ENCODE data around the gene PKD1. TPM values are rescaled to one million over a fixed set of nuclear protein-coding genes. Genes with fewer than 3 reads are reported as not detected.

PKD1 gene
- total and polyA plus RNA-seq, 3 donors from 2014 or later, result 83.4 to 337 (median 323) TPM

DNA sequence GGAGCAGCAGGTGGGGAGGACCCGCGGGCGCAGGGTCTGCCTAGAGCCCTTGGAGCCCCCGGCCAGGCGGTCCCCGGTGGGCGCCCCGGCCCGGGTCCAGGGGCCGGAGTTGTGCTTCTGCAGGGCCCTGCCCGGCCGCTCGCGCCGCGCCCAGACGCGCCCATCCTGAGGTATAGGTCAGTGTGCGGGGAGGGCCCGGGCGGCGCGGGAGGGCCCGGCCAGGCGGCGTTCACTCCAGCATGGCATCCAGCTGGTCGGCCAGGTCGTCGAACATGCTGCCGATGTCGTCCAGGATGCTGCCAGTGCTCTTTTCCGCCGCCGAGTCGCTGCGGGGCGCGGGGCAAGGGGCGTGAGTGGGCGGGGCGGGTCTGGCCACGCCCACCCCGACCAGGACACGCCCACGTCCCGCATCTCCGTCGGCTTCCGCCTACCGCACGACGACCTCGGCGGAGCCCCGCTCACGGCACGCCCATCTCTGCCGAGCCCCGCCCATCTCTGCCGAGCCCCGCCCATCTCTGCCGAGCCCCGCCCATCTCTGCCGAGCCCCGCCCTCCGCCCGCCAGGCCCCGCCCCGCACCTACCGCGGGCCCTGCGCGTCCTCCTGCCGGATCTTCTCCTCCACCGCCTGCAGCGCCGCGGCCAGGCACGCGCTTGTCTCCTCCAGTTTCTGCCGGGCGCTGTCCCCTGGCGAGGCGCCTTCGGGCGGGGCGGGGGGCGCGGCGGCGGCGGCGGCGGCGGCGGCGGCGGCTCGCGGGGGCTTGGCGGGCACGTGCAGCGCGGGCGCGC is 42.8 kb upstream of the PKD1 start:
- Histone ChIP-seq H3K27me3 (no peaks in the 10 kb centered on the region), H3K4me3 (peak overlapping the region; percentile 24 to 38), H3K27ac (no peak overlapping the region), H3K9me3 (no peaks in the 10 kb centered on the region), H3K4me1 (no peaks in the 10 kb centered on the region), H3K36me3 (ENCODE audit: low read depth, missing control alignments) (no peaks in the 10 kb centered on the region)
- TF ChIP-seq POLR2A (IDR thresholded peaks at IDR 0.05) (no peak), CTCF (IDR thresholded peaks at IDR 0.05) (no peak)
- DNase-seq, result peak; percentile 71
- intact Hi-C loops (cut with DNase I; ENCODE audit: low total_unique reads), result no loop called here
- 9 to 33% methylated on average over 7 to 101 of the region's 106 CpGs for WGBS, 2 donors

DNA sequence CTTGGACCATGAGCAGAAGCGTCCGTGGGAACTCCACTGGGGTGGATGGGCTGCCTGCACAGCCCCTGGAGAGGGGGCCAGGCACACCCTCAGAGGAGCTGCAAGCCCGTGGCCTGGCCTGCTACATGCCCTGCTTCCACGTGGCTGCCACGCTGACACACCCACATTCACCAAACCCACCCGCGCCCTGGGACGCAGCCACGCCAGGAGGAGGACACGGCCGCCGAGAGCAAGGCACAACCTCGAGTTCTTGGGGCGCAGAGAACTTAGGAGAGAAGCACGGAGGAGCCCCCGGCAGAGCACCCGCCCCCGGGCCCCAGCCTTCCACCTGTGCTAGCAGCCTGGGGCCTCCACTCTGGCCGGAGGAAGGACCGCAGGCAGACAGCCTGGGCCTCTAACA is 41.9 kb upstream of the PKD1 start:
- no peaks in the 10 kb centered on the region for H3K9me3 ChIP-seq
- intact Hi-C loops (cut with DNase I; ENCODE audit: low total_unique reads), result no loop called here
- WGBS, 2 donors, result 80 to 88% methylated on average over 11 to 20 of the region's 20 CpGs
- H3K4me1 ChIP-seq, result no peaks in the 10 kb centered on the region
- TF ChIP-seq CTCF (IDR thresholded peaks at IDR 0.05) (no peak), POLR2A (IDR thresholded peaks at IDR 0.05) (no peak)
- no peak overlapping the region for H3K4me3 ChIP-seq
- H3K36me3 ChIP-seq (ENCODE audit: low read depth, missing control alignments), result no peaks in the 10 kb centered on the region
- H3K27me3 ChIP-seq, result no peaks in the 10 kb centered on the region
- no peak overlapping the region for H3K27ac ChIP-seq
- no peak for DNase-seq

DNA sequence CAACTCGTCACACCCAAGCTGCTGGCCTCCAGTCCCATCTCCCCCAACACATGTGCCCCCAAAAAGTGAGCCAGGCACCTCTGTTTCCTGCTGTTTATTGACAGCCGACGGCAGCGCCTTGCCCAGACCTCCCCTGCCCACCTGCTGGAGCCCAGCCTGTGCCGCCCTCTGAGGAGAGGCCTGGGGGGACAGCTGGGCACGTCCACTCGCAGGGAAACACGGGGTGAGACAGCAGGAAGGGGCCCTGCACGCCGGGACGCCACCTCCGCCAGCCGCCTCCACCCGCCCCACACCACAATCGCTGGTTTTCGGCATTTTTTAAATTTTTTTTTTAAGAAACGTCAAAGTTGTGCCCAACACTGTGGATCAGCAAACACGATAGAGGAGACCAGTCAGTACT is 41.4 kb upstream of the PKD1 start:
- intact Hi-C loops (cut with DNase I; ENCODE audit: low total_unique reads), result no loop called here
- Histone ChIP-seq H3K4me1 (no peaks in the 10 kb centered on the region), H3K9me3 (no peaks in the 10 kb centered on the region), H3K27me3 (no peaks in the 10 kb centered on the region), H3K4me3 (no peak overlapping the region), H3K36me3 (ENCODE audit: low read depth, missing control alignments) (no peaks in the 10 kb centered on the region), H3K27ac (no peak overlapping the region)
- no peak for TF ChIP-seq CTCF (IDR thresholded peaks at IDR 0.05)
- TF ChIP-seq POLR2A (IDR thresholded peaks at IDR 0.05), result no peak
- 90 to 93% methylated on average over 18 of the region's 18 CpGs for WGBS, 2 donors
- no peak for DNase-seq

DNA sequence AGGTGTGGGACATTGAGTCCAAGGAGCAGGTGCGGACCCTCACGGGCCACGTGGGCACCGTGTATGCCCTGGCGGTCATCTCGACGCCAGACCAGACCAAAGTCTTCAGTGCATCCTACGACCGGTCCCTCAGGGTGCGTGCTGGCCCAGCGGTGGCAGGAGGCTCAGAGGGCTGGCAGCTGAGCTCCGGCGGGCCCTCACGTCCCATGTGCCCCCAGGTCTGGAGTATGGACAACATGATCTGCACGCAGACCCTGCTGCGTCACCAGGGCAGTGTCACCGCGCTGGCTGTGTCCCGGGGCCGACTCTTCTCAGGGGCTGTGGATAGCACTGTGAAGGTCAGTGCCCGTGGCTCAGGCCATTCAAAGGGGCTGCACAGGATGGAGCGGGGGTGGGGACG is 40.3 kb upstream of the PKD1 start:
- H3K36me3 ChIP-seq (ENCODE audit: low read depth, missing control alignments), result no peaks in the 10 kb centered on the region
- intact Hi-C loops (cut with DNase I; ENCODE audit: low total_unique reads), result no loop called here
- WGBS, 2 donors, result 87 to 92% methylated on average over 6 to 23 of the region's 23 CpGs
- no peak for DNase-seq
- no peaks in the 10 kb centered on the region for H3K4me1 ChIP-seq
- no peak overlapping the region for H3K27ac ChIP-seq
- TF ChIP-seq POLR2A (IDR thresholded peaks at IDR 0.05), result no peak
- TF ChIP-seq CTCF (IDR thresholded peaks at IDR 0.05), result no peak
- no peak overlapping the region for H3K4me3 ChIP-seq
- no peaks in the 10 kb centered on the region for H3K27me3 ChIP-seq
- H3K9me3 ChIP-seq, result no peaks in the 10 kb centered on the region

DNA sequence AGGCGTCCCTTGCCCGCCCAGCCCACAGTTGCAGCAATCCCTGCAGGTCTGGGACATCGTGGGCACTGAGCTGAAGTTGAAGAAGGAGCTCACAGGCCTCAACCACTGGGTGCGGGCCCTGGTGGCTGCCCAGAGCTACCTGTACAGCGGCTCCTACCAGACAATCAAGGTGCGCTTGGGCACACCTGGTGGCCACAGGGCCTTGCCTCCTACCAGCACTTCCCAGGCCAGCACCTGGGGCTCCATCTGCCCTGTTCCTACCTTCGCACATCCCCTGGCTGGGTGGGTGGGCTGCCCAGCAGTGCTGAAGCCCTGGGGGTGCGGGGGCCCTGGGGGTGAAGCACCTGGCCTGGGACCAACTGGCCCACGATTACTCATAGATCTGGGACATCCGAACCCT is 39.8 kb upstream of the PKD1 start:
- TF ChIP-seq POLR2A (IDR thresholded peaks at IDR 0.05) (no peak), CTCF (IDR thresholded peaks at IDR 0.05) (no peak)
- intact Hi-C loops (cut with DNase I; ENCODE audit: low total_unique reads), result no loop called here
- DNase-seq, result no peak

More for the DNA sequence above, 39.8 kb upstream of the PKD1 start:
- Histone ChIP-seq H3K27me3 (no peaks in the 10 kb centered on the region), H3K27ac (no peak overlapping the region), H3K9me3 (no peaks in the 10 kb centered on the region), H3K36me3 (ENCODE audit: low read depth, missing control alignments) (no peaks in the 10 kb centered on the region), H3K4me1 (no peaks in the 10 kb centered on the region), H3K4me3 (no peak overlapping the region)
- 91% methylated on average over 7 of the region's 10 CpGs; no CpG with 5 or more reads in 1 of the 2 donors for WGBS, 2 donors
